NT2/D1 (cell line): ENCODE measurements around the gene LDLRAD3.
A peak's percentile ranks its signal among the peaks of the same experiment; 100 is the strongest.

Experiments used
- DNase-seq: peaks from one replicate; pipeline ENCODE4 v3.0.0-alpha.2; 2011; ENCODE audit warnings: low read depth, low spot score
- H3K27me3 ChIP-seq: 2 replicates; pipeline ENCODE4 v1.6.0; 2011; ENCODE audit warnings: mild to moderate bottlenecking; ENCODE audit not compliant: insufficient read length, insufficient read depth
- H3K36me3 ChIP-seq: 2 replicates; pipeline ENCODE4 v1.6.1; 2011; ENCODE audit warnings: mild to moderate bottlenecking, low read length, mixed read lengths; ENCODE audit not compliant: insufficient read depth, insufficient read length
- H3K4me1 ChIP-seq: 2 replicates; pipeline ENCODE4 v1.5.1; 2011; ENCODE audit not compliant: insufficient read depth, insufficient read length
- H3K4me3 ChIP-seq: 2 replicates; pipeline ENCODE4 v1.5.1; 2011; ENCODE audit warnings: low read depth; ENCODE audit not compliant: insufficient read length
- H3K9ac ChIP-seq: 2 replicates; pipeline ENCODE4 v1.6.0; 2011; ENCODE audit warnings: low read depth; ENCODE audit not compliant: insufficient read length
- H3K9me3 ChIP-seq: 2 replicates; pipeline ENCODE4 v1.5.1; 2011; ENCODE audit warnings: mild to moderate bottlenecking, low read length; ENCODE audit not compliant: insufficient read depth
- SUZ12 ChIP-seq: IDR thresholded peaks from 2 replicates; pipeline ENCODE4 v1.6.1; 2011; ENCODE audit not compliant: insufficient read length, insufficient read depth; ENCODE audit errors: extremely low read depth
- YY1 ChIP-seq: IDR thresholded peaks from 2 replicates; pipeline ENCODE4 v1.6.1; 2011; ENCODE audit not compliant: insufficient read length, insufficient read depth
- ZNF274 ChIP-seq: IDR thresholded peaks from 2 replicates; pipeline ENCODE4 v1.6.1; 2011; ENCODE audit warnings: mild to moderate bottlenecking, low read depth, low read length

LDLRAD3 gene

GRCh38 chr11:36053281-36053680 lies 109.4 kb downstream of the LDLRAD3 start:
- no peak overlapping the region for H3K4me3 ChIP-seq
- no peaks in the 10 kb centered on the region for H3K9me3 ChIP-seq
- no peak for DNase-seq
- no peak for TF ChIP-seq SUZ12
- TF ChIP-seq ZNF274, result no peak
- no peak for TF ChIP-seq YY1
- no peaks in the 10 kb centered on the region for H3K27me3 ChIP-seq
- no peaks in the 10 kb centered on the region for H3K36me3 ChIP-seq
- H3K4me1 ChIP-seq, result peaks cover 8% of the 10 kb centered on the region
- no peak overlapping the region for H3K9ac ChIP-seq

- Histone ChIP-seq H3K27me3 (no peaks in the 10 kb centered on the region), H3K36me3 (no peaks in the 10 kb centered on the region), H3K4me3 (no peak overlapping the region), H3K4me1 (peaks cover 8% of the 10 kb centered on the region), H3K9ac (no peak overlapping the region), H3K9me3 (no peaks in the 10 kb centered on the region)
- no peak for DNase-seq
- TF ChIP-seq YY1 (no peak), ZNF274 (no peak), SUZ12 (no peak)
These were observed 110.0 kb downstream of the LDLRAD3 start for GRCh38 chr11:36053862-36054261.

- Histone ChIP-seq H3K9me3 (peaks cover 1% of the 10 kb centered on the region; the same call in 1 of the 2 replicates), H3K4me1 (peaks cover 8% of the 10 kb centered on the region), H3K27me3 (no peaks in the 10 kb centered on the region), H3K9ac (no peak overlapping the region), H3K4me3 (no peak overlapping the region), H3K36me3 (no peaks in the 10 kb centered on the region)
- no peak for DNase-seq
- TF ChIP-seq YY1 (no peak), ZNF274 (no peak), SUZ12 (no peak)
These were observed 110.8 kb downstream of the LDLRAD3 start for GRCh38 chr11:36054628-36055027.

GRCh38 chr11:36056160-36056751 lies 112.4 kb downstream of the LDLRAD3 start:
- Histone ChIP-seq H3K27me3 (no peaks in the 10 kb centered on the region), H3K4me1 (peaks cover 4% of the 10 kb centered on the region), H3K9ac (no peak overlapping the region), H3K4me3 (no peak overlapping the region), H3K36me3 (no peaks in the 10 kb centered on the region), H3K9me3 (peaks cover 5% of the 10 kb centered on the region; the same call in 1 of the 2 replicates)
- no peak for TF ChIP-seq YY1
- TF ChIP-seq SUZ12, result no peak
- no peak for TF ChIP-seq ZNF274
- DNase-seq, result peak; percentile 64

GRCh38 chr11:36057379-36058042 lies 113.6 kb downstream of the LDLRAD3 start:
- Histone ChIP-seq H3K4me1 (no peaks in the 10 kb centered on the region), H3K36me3 (no peaks in the 10 kb centered on the region), H3K9me3 (peaks cover 5% of the 10 kb centered on the region; the same call in 1 of the 2 replicates), H3K9ac (no peak overlapping the region), H3K27me3 (no peaks in the 10 kb centered on the region), H3K4me3 (no peak overlapping the region)
- DNase-seq, result no peak
- TF ChIP-seq SUZ12 (no peak), ZNF274 (no peak), YY1 (no peak)

- Histone ChIP-seq H3K4me3 (no peak overlapping the region), H3K9me3 (peaks cover 5% of the 10 kb centered on the region; the same call in 1 of the 2 replicates), H3K27me3 (no peaks in the 10 kb centered on the region), H3K9ac (no peak overlapping the region), H3K4me1 (no peaks in the 10 kb centered on the region), H3K36me3 (no peaks in the 10 kb centered on the region)
- no peak for TF ChIP-seq YY1
- DNase-seq, result no peak
These were observed 115.8 kb downstream of the LDLRAD3 start for GRCh38 chr11:36059660-36060059.

GRCh38 chr11:36060926-36061325 lies 117.1 kb downstream of the LDLRAD3 start:
- TF ChIP-seq YY1 (no peak), ZNF274 (no peak), SUZ12 (no peak)
- no peaks in the 10 kb centered on the region for H3K27me3 ChIP-seq
- H3K4me1 ChIP-seq, result no peaks in the 10 kb centered on the region
- H3K9me3 ChIP-seq, result peaks cover 5% of the 10 kb centered on the region; the same call in 1 of the 2 replicates
- no peak for DNase-seq
- H3K4me3 ChIP-seq, result no peak overlapping the region
- no peak overlapping the region for H3K9ac ChIP-seq
- H3K36me3 ChIP-seq, result no peaks in the 10 kb centered on the region
